ENCODE measurements around the gene NAT8. TPM values are rescaled to one million over a fixed set of nuclear protein-coding genes. Genes with fewer than 3 reads are reported as not detected.
"Not testable (repeated sequence)": the region's sequence is repeated elsewhere in the genome, so short reads cannot be mapped to it uniquely, and the experiment has no call there.

Gene NAT8
- total RNA-seq, 1 donor = not detected

DNA sequence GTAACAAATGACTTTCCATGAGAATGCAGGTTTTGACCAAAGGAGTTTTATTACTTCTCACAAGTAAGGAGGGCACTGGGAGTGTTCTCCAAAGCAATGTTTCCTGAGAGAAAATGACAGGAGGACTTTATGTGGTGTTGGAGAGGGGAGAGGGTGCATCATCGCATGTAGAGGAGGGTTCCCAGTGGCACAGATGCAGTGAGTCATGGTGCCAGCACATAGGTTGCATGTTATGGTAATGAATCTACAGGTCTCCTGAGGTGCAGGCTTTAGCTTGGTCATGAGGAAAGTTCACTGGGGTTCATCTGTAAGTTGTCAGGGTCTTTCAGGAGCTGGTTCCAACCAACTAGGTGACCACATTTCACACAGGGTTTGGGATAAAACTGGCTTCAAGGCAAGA, 30.4 kb downstream of the NAT8 start:
- no peak overlapping the region for H3K4me3 ChIP-seq (ENCODE audit: low read depth, low read length)
- DNase-seq (ENCODE audit: low read depth) = no peak
- TF ChIP-seq, protein P1, sequence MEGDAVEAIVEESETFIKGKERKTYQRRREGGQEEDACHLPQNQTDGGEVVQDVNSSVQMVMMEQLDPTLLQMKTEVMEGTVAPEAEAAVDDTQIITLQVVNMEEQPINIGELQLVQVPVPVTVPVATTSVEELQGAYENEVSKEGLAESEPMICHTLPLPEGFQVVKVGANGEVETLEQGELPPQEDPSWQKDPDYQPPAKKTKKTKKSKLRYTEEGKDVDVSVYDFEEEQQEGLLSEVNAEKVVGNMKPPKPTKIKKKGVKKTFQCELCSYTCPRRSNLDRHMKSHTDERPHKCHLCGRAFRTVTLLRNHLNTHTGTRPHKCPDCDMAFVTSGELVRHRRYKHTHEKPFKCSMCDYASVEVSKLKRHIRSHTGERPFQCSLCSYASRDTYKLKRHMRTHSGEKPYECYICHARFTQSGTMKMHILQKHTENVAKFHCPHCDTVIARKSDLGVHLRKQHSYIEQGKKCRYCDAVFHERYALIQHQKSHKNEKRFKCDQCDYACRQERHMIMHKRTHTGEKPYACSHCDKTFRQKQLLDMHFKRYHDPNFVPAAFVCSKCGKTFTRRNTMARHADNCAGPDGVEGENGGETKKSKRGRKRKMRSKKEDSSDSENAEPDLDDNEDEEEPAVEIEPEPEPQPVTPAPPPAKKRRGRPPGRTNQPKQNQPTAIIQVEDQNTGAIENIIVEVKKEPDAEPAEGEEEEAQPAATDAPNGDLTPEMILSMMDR (IDR thresholded peaks at IDR 0.05; ENCODE audit: insufficient read depth, low read length) = no peak

DNA sequence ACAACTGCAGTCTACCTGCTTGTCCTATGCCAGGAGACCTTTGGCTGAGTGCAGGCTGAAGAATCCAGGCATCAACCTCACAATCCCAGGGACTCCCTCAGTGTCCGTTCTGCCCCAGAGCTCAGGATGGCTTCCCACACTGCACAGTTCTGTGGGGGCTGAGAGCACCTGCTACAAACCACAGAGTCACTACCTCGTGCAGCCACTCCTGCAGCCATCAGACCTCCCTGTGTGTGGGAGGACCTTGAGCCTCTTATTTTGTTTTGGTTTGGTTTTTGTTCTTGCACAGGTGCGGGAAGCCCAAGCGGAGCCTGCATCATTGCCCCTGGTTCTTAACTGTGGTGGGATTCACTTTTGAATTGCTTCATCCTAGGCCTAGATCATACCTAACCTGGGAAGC, 31.0 kb downstream of the NAT8 start:
- DNase-seq (ENCODE audit: low read depth) = no peak
- TF ChIP-seq, protein P1 (IDR thresholded peaks at IDR 0.05; ENCODE audit: insufficient read depth, low read length) = no peak
- H3K4me3 ChIP-seq (ENCODE audit: low read depth, low read length) = no peak overlapping the region

DNA sequence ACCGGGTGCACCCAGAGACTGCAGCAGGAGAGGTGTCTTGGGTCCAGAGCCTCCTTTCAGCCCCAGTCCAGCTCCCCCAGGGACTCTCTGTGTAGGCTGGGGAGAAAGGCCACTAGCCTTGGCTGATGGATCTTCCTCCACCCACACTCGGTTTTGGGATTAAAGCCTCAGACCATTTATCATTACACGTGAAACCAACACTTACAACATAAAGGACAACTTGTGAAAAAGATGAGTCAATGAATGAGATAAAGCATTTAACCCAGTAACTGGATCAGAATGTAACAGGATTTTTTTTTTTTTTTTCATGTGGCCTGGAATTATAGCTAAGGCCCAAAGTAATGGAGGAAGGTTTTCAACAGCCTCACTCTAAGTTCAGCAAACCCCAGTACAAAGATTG, 32.1 kb downstream of the NAT8 start:
- TF ChIP-seq, protein P1 (IDR thresholded peaks at IDR 0.05; ENCODE audit: insufficient read depth, low read length) = no peak
- H3K4me3 ChIP-seq (ENCODE audit: low read depth, low read length) = no peak overlapping the region
- no peak for DNase-seq (ENCODE audit: low read depth)

DNA sequence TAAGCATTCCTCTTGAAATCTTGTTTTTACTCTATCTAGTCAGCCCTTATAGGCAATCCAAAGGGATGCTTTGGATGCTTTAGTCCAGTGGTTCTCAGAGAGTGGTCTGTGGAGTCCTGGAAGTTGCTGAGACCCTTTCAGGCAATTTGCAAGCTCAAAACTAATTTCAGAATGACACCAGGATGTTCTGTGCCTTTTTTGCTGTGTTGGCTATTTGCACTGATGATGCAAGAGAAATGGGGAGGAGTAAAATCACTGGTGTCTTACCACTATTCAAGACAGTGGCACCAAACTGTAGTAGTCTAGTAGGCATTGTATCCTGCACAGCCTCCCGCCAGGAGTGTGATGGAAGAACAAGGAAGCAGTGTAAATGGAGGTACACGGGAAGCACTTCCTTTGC, 37.6 kb downstream of the NAT8 start:
- H3K4me3 ChIP-seq (ENCODE audit: low read depth, low read length); DNase-seq (ENCODE audit: low read depth): not testable (repeated sequence)

DNA sequence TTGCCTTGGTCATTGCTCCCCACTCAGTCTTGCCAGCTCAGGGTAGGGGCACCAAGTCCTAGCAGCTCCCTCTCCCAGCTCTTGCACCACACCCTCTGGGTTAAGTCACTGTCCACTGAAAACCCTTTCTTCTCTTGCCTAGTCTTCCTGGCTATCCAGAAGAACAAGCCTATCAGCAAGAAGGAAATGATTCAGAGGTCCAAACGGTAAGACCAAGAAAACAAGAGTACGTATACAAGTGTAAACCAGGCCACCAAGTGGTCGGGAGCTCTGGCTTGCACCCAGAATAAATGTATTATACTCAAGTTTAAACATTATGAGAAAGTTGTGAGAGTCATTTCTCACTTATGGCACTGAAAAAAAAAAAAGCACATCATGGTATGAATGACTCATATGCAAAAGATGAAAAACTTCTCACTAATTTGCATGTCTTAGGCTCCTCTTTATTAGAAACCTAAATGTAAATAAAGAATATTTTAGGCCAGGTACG, 39.1 kb downstream of the NAT8 start:
- peak; percentile 17 for DNase-seq (ENCODE audit: low read depth)
- H3K4me3 ChIP-seq (ENCODE audit: low read depth, low read length) = not testable (repeated sequence)

DNA sequence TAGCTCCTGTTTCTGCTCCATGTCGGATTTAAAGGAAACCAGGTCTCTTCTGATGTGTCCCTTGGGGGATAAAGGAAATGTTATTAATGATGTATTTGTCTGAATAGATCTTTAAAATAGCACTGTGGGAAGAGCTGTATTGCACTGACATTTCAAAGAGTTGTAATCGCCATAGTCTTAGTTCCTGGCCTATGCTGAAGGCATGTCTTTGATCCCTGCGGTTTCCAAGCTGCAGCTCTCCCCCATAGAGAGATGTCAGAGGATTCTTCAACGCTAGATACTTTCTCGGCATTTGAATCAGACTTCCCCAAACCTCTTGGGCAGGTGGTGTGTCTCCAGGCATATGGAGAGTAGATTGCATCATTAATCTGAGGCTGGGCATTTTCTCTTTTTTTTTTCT, 40.4 kb downstream of the NAT8 start:
- H3K4me3 ChIP-seq (ENCODE audit: low read depth, low read length) = no peak overlapping the region
- TF ChIP-seq, protein P1 (IDR thresholded peaks at IDR 0.05; ENCODE audit: insufficient read depth, low read length) = no peak
- DNase-seq (ENCODE audit: low read depth) = no peak

DNA sequence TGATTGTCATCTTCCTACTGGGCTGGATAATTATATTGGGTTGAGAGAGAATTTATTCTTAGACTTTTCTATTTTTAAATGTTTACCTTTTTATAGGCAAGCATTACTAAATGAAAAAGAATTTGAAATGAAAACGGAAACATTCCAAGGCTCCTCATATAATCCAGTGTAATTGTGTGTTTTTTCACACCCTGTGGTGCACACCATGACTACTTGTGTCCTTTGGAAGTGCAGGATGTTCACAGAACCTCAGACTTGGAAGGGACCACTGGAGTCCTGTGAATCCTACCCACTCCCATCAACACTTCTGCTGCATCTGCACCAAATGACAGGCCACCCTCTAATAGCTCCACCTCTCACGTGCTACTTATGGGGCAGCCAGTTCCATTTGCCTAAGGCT, 48.0 kb downstream of the NAT8 start:
- H3K4me3 ChIP-seq (ENCODE audit: low read depth, low read length) = no peak overlapping the region
- TF ChIP-seq, protein P1 (IDR thresholded peaks at IDR 0.05; ENCODE audit: insufficient read depth, low read length) = no peak
- DNase-seq (ENCODE audit: low read depth) = no peak

DNA sequence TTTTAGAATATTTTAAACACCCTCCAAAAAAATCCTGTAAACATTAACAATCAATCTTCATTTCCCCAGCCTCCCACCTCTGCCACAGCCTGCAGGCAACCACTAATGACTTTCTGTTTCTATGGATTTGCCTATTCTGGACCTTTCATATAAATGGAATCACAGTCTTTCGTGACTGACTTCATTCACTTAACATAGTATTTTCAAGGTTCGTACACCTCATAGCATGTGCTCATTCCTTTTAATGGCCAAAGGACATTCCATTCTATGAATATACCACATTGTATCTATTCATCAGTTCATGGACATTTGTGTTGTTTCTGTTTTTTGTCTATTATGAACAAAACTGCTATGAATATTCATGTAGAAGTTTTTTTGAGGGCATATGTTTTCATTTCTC, 48.5 kb downstream of the NAT8 start:
- TF ChIP-seq, protein P1 (IDR thresholded peaks at IDR 0.05; ENCODE audit: insufficient read depth, low read length) = no peak
- H3K4me3 ChIP-seq (ENCODE audit: low read depth, low read length) = no peak overlapping the region
- no peak for DNase-seq (ENCODE audit: low read depth)

Other genes with a start within 250 kb of the NAT8 start
- gene TPRKB, start 94.9 kb upstream of the NAT8 start, total RNA-seq (ENCODE audit: low replicate concordance) = 8.3 and 54.8 TPM in 2 replicates
- gene DUSP11, start 137.7 kb upstream of the NAT8 start, total RNA-seq (ENCODE audit: low replicate concordance) = 28.0 and 49.0 TPM in 2 replicates
- gene C2orf78, start 141.8 kb upstream of the NAT8 start, total RNA-seq (ENCODE audit: low replicate concordance) = not detected in 2 replicates
- 9.6 and 34.2 TPM in 2 replicates for gene STAMBP, start 186.5 kb upstream of the NAT8 start, total RNA-seq (ENCODE audit: low replicate concordance)

Measured in fibroblast of the aortic adventitia (primary cell).